ENCODE measurements around the gene RAB36.

RAB36 gene

GRCh38 chr22:23163665-23164064, 18.4 kb downstream of the RAB36 start:
- DNase-seq: no peak

- no peak for DNase-seq
Measured at GRCh38 chr22:23164091-23164490, 18.8 kb downstream of the RAB36 start.

GRCh38 chr22:23166042-23166831, 21.0 kb downstream of the RAB36 start:
- no peak for DNase-seq

- DNase-seq: no peak
Measured at GRCh38 chr22:23166841-23167616, 21.8 kb downstream of the RAB36 start.

GRCh38 chr22:23168391-23169042, 23.2 kb downstream of the RAB36 start:
- no peak for DNase-seq

GRCh38 chr22:23169043-23169406, 23.7 kb downstream of the RAB36 start:
- DNase-seq: no peak

GRCh38 chr22:23175817-23176644, 30.8 kb downstream of the RAB36 start:
- no peak for DNase-seq

GRCh38 chr22:23176645-23177027, 31.4 kb downstream of the RAB36 start:
- DNase-seq: no peak

- no peak for DNase-seq
Measured at GRCh38 chr22:23177197-23177596, 31.9 kb downstream of the RAB36 start.

GRCh38 chr22:23178512-23179254, 33.4 kb downstream of the RAB36 start:
- DNase-seq: no peak

- no peak for DNase-seq
Measured at GRCh38 chr22:23179381-23180299, 34.4 kb downstream of the RAB36 start.

GRCh38 chr22:23180301-23180892, 35.1 kb downstream of the RAB36 start, which contains the start of gene BCR:
TSS of gene BCR (plus strand) at chr22:23180509. CDS start at chr22:23180961, 452 bp downstream.
- DNase-seq: no peak

GRCh38 chr22:23180893-23181720, 35.8 kb downstream of the RAB36 start:
- DNase-seq: no peak

GRCh38 chr22:23181721-23182308, 36.5 kb downstream of the RAB36 start:
- no peak for DNase-seq

GRCh38 chr22:23182309-23183060, 37.2 kb downstream of the RAB36 start:
- peak; percentile 46 for DNase-seq

- no peak for DNase-seq
Measured at GRCh38 chr22:23183061-23183698, 37.9 kb downstream of the RAB36 start.

- DNase-seq: no peak
Measured at GRCh38 chr22:23184100-23184763, 39.0 kb downstream of the RAB36 start.

Data from NCI-H2107 (cell line).